IPS-NIHi11 (cell line): ENCODE results near the gene RIN3.

Experiments
- DNase-seq: peaks from one replicate; pipeline ENCODE4 v3.0.0; 2012; ENCODE audit warnings: mixed read lengths, low spot score

The RIN3 gene

GRCh38 chr14:92597906-92598905 lies 84.6 kb downstream of the RIN3 start:
- no peak for DNase-seq

- no peak for DNase-seq
Measured at GRCh38 chr14:92599811-92600210, 86.2 kb downstream of the RIN3 start.

GRCh38 chr14:92600318-92601053 lies 86.9 kb downstream of the RIN3 start:
- no peak for DNase-seq

GRCh38 chr14:92601131-92601710 lies 87.6 kb downstream of the RIN3 start:
- no peak for DNase-seq

- DNase-seq = no peak
Measured at GRCh38 chr14:92601757-92602417, 88.3 kb downstream of the RIN3 start.

GRCh38 chr14:92603309-92604242 lies 90.0 kb downstream of the RIN3 start:
- DNase-seq = peak; percentile 60

- no peak for DNase-seq
Measured at GRCh38 chr14:92605274-92605940, 91.8 kb downstream of the RIN3 start.

GRCh38 chr14:92607251-92607650 lies 93.7 kb downstream of the RIN3 start:
- DNase-seq = no peak

- no peak for DNase-seq
Measured at GRCh38 chr14:92607702-92608429, 94.3 kb downstream of the RIN3 start.

GRCh38 chr14:92609955-92610354 lies 96.4 kb downstream of the RIN3 start:
- no peak for DNase-seq

- DNase-seq = no peak
Measured at GRCh38 chr14:92610849-92611271, 97.3 kb downstream of the RIN3 start.

GRCh38 chr14:92613008-92613658 lies 99.6 kb downstream of the RIN3 start:
- DNase-seq = peak; percentile 90

GRCh38 chr14:92613681-92614260 lies 100.2 kb downstream of the RIN3 start:
- no peak for DNase-seq

- no peak for DNase-seq
Measured at GRCh38 chr14:92615451-92615850, 101.9 kb downstream of the RIN3 start.

- no peak for DNase-seq
Measured at GRCh38 chr14:92616178-92616577, 102.6 kb downstream of the RIN3 start.

- DNase-seq = no peak
Measured at GRCh38 chr14:92617581-92617980, 104.0 kb downstream of the RIN3 start.

GRCh38 chr14:92619671-92620456 lies 106.3 kb downstream of the RIN3 start:
- DNase-seq = no peak

- DNase-seq = no peak
Measured at GRCh38 chr14:92622311-92622710, 108.7 kb downstream of the RIN3 start.
